D721Med (cell line): ENCODE data around the gene KLHDC7B.

Source experiments
- DNase-seq: peaks from one replicate; pipeline ENCODE4 v3.0.0; 2011; ENCODE audit warnings: low spot score; ENCODE audit not compliant: insufficient read length
- FAIRE-seq: peaks from 2 replicates; lab custom pipeline; 2011; peaks lifted over from hg19 to GRCh38; lab: Jason Lieb, UNC
- TF ChIP-seq, protein P1 (sequence below): IDR thresholded peaks from 2 replicates; pipeline ENCODE4 v1.5.1; 2012; ENCODE audit warnings: mild to moderate bottlenecking, control low read depth; ENCODE audit not compliant: insufficient read depth; ENCODE audit errors: missing control alignments

KLHDC7B gene

DNA sequence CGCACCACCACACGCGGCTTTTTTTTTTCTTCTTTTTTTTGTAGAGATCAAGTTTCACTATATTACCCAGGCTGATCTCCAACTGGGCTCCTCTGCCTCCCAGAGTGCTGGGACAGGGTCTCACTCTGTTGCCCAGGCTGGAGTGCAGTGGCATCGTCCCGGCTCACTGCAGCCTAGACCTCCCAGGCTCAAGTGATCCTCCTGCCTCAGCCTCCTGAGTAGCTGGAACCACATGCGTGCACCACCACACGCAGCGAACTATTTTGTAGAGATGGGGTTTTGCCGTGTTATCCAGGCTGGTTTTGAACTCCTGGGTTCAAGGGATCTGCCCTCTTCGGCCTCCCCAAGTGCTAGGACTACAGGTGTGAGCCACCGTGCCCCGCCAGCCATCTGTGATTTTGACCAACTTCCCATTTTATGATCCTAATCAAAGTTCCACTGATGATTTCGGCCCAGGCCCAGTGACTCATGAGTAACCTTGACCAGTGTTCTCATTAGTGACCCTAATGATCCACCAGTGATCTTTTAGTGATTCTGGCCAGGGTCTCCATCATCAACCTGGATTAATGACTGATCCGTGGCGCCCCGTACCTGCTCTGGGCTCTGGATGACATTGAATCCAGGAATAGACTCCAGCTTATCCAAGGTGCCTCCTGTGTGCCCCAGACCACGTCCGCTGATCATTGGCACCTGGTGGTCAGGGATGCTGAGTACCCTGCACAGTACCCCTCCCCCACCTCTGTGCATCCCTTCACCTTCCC lies 17.6 kb upstream of the KLHDC7B start:
- FAIRE-seq = no peak
- TF ChIP-seq, protein P1, sequence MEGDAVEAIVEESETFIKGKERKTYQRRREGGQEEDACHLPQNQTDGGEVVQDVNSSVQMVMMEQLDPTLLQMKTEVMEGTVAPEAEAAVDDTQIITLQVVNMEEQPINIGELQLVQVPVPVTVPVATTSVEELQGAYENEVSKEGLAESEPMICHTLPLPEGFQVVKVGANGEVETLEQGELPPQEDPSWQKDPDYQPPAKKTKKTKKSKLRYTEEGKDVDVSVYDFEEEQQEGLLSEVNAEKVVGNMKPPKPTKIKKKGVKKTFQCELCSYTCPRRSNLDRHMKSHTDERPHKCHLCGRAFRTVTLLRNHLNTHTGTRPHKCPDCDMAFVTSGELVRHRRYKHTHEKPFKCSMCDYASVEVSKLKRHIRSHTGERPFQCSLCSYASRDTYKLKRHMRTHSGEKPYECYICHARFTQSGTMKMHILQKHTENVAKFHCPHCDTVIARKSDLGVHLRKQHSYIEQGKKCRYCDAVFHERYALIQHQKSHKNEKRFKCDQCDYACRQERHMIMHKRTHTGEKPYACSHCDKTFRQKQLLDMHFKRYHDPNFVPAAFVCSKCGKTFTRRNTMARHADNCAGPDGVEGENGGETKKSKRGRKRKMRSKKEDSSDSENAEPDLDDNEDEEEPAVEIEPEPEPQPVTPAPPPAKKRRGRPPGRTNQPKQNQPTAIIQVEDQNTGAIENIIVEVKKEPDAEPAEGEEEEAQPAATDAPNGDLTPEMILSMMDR = no peak
- no peak for DNase-seq

DNA sequence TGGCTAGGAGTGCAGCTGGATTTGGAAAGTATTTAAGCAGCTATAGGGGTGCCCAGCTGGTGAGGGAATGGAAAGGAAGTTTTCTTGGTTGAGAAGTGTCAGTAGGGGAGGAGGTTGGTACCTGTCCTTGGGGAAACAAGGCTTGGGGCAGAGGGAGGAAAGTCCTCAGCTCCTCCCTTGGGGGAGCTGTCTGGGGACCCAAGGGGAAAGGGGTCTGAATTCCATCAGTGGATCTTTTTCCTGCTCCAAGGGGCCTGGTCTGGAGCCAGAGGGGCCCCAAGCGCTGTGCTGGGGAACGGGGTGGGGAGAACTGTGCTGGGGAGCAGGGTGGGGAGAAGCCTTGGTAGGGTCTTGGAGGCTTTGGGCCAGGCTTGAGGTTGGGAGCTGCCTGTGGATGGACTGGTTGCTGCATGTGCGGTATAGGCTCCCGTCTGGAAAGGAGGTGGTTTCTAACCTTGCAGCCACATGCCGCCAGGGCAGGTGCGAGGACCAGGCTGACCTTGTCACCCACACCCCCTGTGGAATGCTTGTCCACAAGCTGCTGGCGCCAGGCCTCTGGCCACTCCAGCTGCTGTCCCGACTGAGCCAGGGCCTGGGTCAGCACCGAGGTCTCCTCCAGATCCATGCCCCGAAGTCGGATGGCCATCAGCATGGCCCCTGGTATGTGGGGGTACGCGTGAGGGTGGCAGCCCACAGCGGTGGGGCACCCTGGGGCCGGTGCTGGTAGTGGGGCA lies 16.9 kb upstream of the KLHDC7B start:
- TF ChIP-seq, protein P1 = no peak
- DNase-seq = no peak
- FAIRE-seq = no peak

DNA sequence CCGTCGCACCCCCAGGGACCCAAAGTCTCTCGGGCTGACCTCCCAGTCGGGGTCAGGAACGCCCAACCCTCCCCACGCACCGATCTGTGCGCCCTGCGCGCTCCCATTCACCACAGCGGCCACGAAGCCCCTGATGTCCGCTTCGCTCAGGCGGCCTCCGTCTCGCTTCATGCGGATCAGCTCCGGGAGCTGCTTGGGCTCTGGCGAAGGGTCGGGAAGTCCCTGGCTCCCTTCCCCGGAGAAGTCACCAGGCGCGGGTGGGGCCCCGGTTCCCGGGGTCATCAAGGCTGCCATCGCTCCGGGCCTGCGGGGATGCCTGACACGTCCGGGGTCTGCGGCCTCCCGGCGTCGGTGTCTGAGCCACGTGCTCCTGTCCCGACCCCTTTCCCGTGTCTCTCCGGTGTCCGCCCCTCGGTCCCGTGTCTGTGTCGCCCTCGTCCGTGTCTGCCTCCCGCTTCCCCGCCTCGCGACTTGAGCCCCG lies 16.2 kb upstream of the KLHDC7B start:
- TF ChIP-seq, protein P1 = no peak
- FAIRE-seq (no peak), DNase-seq (no peak)

DNA sequence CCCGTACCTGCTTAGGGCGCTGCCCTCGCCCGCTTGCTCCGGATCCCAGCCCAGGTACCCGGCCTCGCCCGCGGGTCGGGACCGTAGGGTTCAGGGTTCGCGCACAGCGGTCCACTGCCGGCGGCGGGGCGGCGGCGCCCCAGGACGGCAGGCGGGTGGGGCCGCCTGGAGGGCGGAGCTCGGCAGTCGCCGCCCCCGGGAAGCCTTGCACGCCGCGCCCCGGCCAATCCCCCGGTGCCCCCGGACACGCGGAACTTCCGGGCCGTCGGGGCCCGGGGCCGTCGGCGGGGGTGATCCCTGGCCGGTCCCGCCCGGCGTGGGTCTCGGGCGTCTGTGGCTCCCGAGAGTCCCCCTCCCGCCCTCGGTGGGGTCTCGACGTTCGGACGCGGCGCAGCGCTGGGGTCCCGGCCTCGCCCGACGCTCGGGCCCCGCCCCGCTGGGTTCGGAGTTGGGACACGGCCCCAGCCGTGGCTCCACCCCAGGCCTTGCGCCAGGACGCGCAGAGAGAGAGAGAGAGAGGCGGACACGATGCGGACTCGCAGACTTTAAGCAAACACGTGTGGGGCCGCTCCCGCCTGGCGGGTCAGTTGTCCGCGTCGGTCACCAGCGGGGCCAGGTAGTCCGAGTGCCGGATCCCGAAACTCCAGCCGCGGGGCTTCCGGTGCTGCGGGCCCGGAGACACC lies 15.7 kb upstream of the KLHDC7B start, which contains the start of gene TYMP:
TYMP (minus strand) TSS at position 116 of the 683 bp plus-strand sequence. CDS start 303 bp downstream, outside the sequence.
- TF ChIP-seq, protein P1 = no peak
- FAIRE-seq (no peak), DNase-seq (no peak)

DNA sequence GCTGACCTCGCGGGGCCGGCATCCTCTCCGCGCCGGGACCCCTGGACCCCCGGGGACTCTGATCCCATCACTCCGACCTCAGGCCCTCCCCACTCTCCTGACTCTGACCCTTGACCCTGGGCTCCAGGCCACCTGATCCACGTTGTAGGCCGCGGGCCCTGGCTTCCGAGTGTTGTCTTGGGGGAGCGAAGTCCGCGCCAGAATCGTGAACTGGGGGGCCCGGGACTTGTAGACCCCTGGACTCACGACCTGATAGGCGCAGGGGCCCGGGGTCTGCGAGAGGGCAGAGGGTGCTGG lies 15.2 kb upstream of the KLHDC7B start:
- no peak for DNase-seq
- TF ChIP-seq, protein P1 = no peak
- no peak for FAIRE-seq

DNA sequence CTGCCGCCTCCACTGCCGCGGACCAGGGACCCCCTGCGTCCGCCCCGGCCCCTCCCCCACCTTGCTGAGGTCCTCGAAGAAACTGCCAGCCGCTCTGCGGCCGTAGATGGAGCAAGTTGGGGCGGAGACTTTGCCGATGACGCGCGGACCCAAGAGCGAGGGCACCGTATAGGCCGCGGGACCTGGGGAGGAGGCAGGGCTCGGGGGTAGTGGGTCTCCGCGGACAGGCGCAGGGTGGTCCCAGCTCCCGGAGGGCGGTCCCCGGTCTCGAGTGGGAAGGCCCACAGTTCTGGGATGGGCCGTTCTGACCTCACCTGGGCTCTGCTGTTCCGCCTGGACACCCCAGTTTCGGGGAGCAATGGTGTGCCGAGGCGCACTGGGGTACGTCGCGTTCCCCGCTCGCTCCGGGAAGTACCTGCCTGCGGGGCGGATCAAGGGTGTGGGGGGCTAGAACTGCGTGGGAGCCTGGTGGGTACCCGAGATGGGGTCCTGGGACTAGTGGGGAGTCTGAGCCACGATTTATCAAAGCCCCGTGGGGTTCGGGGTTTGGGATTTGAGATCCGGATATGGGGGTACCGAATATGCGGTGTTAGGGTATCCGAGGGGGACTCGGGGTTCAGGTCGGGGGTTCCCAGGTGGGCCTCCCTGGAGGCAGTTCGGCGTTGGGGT lies 14.7 kb upstream of the KLHDC7B start:
- TF ChIP-seq, protein P1 = no peak
- no peak for FAIRE-seq
- DNase-seq = no peak
